Measurements from ENCODE around the gene TOPAZ1.
"Not testable (repeated sequence)": the region's sequence is repeated elsewhere in the genome, so short reads cannot be mapped to it uniquely, and the experiment has no call there.

The TOPAZ1 gene

DNA sequence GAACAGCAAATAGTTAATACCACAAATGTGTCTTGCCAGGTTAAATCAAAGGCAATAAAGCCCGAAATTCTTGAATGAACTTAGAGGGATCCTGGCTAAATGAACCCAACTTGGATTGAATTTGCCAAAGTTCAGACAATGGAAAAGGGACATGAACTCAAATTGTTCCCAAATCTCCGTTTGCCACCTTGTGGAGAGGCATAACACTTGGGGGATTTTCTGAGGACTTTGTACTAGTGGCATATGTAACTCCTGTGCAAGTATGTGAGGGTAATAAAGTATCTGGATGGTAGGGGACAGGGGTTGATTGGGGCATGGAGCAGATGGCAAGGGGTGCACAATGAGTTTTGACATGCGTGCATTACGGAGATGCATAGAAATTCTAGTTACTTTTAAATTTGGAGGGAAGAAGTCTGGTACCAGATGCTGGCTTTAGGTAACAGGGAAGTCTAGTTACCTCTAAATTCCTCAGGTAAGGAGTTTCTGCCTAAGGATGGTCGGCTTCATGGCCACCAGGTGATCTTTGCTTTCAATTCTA is 95.6 kb downstream of the TOPAZ1 start:
- DNase-seq (ENCODE audit: insufficient read length), result no peak

GRCh38 chr3:44338010-44338827 is 96.5 kb downstream of the TOPAZ1 start, which contains the start of gene TCAIM:
TSS of gene TCAIM (plus strand) at chr3:44338766. CDS start at chr3:44354783, 16,017 bp downstream.
- TF ChIP-seq POLR2A (IDR thresholded peaks at IDR 0.05; ENCODE audit: low read depth, low read length), result peak; percentile 91
- TF ChIP-seq POLR2AphosphoS5 (IDR thresholded peaks at IDR 0.05; ENCODE audit: low read depth, low read length), result peak; percentile 92
- TF ChIP-seq TAF1 (IDR thresholded peaks at IDR 0.05; ENCODE audit: borderline replicate concordance, low read depth, low read length), result peak; percentile 73
- DNase-seq (ENCODE audit: insufficient read length) (peak; percentile 93), FAIRE-seq (peak; percentile 99)

More for the DNA sequence above, 95.6 kb downstream of the TOPAZ1 start:
- TF ChIP-seq POLR2A (IDR thresholded peaks at IDR 0.05; ENCODE audit: low read depth, low read length) (no peak), POLR2AphosphoS5 (IDR thresholded peaks at IDR 0.05; ENCODE audit: low read depth, low read length) (no peak), TAF1 (IDR thresholded peaks at IDR 0.05; ENCODE audit: borderline replicate concordance, low read depth, low read length) (no peak)
- FAIRE-seq, result no peak

GRCh38 chr3:44338828-44339127 is 97.1 kb downstream of the TOPAZ1 start:
- no peak for TF ChIP-seq POLR2A (IDR thresholded peaks at IDR 0.05; ENCODE audit: low read depth, low read length)
- no peak for TF ChIP-seq TAF1 (IDR thresholded peaks at IDR 0.05; ENCODE audit: borderline replicate concordance, low read depth, low read length)
- DNase-seq (ENCODE audit: insufficient read length) (no peak), FAIRE-seq (no peak)

DNA sequence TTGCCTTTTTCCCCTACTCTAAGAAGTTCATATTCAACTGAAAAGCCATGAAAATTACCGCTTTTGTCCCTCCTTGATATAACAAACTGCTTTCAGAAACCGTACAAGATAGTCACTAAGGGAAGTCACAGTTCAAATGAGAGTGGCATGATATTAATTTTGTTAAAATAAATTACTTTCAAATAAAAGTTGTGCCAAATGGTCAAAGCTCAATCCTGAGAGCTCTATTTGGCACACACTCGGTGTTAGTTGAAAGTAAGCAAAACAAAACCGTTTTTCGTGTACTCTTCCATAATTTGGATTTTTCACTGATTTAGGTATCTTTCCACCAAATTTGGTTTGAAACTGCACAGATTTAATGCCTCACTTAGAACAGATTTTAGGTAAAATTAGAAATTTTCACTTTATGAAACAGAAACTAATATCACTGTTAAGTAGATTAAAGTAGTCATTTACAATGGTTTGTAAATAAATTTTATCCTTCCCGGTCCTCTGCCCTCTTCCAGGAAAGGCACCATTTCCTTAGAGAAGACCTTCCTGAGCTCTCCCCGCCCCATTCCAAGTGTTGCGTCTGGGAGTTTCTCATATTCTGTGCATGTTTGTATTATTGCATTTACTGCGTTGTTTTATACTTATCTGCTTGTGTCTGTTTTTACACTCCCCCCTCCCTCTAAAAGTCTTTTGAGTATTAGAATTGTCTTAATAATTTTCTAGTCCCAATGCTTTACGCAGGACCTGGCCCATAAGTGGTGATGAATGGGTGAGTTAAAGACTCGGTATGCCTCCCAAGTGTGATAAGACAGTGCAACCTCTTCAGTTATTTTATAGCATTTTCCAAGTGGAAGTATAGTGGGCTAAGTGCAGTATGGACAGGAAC is 97.7 kb downstream of the TOPAZ1 start:
- TF ChIP-seq TAF1 (IDR thresholded peaks at IDR 0.05; ENCODE audit: borderline replicate concordance, low read depth, low read length) (no peak), POLR2AphosphoS5 (IDR thresholded peaks at IDR 0.05; ENCODE audit: low read depth, low read length) (no peak), POLR2A (IDR thresholded peaks at IDR 0.05; ENCODE audit: low read depth, low read length) (no peak)
- DNase-seq (ENCODE audit: insufficient read length) (no peak), FAIRE-seq (no peak)

DNA sequence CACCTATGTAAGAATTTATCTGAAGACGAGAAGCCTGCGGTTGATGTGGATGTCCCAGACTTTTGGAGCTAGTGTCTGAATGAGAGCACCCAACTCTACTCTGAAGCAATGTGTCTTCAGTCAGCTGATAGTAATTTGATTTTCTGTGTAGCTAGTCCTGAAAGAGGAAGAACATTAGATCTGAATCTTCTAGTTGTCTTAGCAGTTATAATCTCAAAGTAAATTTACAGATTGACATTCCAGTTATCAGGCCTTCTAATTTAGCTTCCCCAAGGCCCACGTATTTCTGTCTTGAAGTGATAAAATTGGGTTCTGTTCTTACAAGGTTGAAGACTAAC is 98.3 kb downstream of the TOPAZ1 start:
- no peak for DNase-seq (ENCODE audit: insufficient read length)
- TF ChIP-seq POLR2AphosphoS5 (IDR thresholded peaks at IDR 0.05; ENCODE audit: low read depth, low read length), result no peak
- TF ChIP-seq POLR2A (IDR thresholded peaks at IDR 0.05; ENCODE audit: low read depth, low read length), result no peak
- TF ChIP-seq TAF1 (IDR thresholded peaks at IDR 0.05; ENCODE audit: borderline replicate concordance, low read depth, low read length), result no peak
- FAIRE-seq, result peak; percentile 30

GRCh38 chr3:44342176-44342790 is 100.6 kb downstream of the TOPAZ1 start:
- FAIRE-seq (no peak), DNase-seq (ENCODE audit: insufficient read length) (no peak)
- no peak for TF ChIP-seq TAF1 (IDR thresholded peaks at IDR 0.05; ENCODE audit: borderline replicate concordance, low read depth, low read length)
- TF ChIP-seq POLR2AphosphoS5 (IDR thresholded peaks at IDR 0.05; ENCODE audit: low read depth, low read length), result no peak
- TF ChIP-seq POLR2A (IDR thresholded peaks at IDR 0.05; ENCODE audit: low read depth, low read length), result no peak

- no peak for TF ChIP-seq TAF1 (IDR thresholded peaks at IDR 0.05; ENCODE audit: borderline replicate concordance, low read depth, low read length)
- no peak for TF ChIP-seq POLR2A (IDR thresholded peaks at IDR 0.05; ENCODE audit: low read depth, low read length)
- TF ChIP-seq POLR2AphosphoS5 (IDR thresholded peaks at IDR 0.05; ENCODE audit: low read depth, low read length), result no peak
- FAIRE-seq, result no peak
- no peak for DNase-seq (ENCODE audit: insufficient read length)
Measured at GRCh38 chr3:44343421-44343820, 101.7 kb downstream of the TOPAZ1 start.

DNA sequence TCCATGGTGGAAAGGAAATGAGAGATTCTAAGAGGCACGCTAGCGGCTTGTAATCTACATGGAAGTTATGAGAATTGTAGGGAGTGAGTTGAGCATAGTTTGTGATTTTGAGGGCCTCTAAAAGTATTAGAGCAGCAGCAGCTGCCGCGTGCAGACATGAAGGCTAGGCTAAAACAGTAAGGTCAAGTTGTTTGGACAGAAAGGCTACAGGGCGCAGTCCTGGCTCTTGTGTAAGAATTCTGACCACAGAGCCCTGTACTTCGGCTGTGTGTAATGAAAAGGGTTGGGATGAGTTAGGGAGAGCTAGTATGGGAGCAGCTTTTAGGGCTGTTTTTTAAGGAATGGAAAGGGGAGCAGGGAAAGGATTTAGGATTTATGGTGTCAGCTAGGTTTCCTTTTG is 104.9 kb downstream of the TOPAZ1 start:
- DNase-seq (ENCODE audit: insufficient read length); FAIRE-seq: not testable (repeated sequence)

GRCh38 chr3:44348993-44349392 is 107.3 kb downstream of the TOPAZ1 start:
- TF ChIP-seq POLR2AphosphoS5 (IDR thresholded peaks at IDR 0.05; ENCODE audit: low read depth, low read length), result no peak
- no peak for TF ChIP-seq POLR2A (IDR thresholded peaks at IDR 0.05; ENCODE audit: low read depth, low read length)
- no peak for TF ChIP-seq TAF1 (IDR thresholded peaks at IDR 0.05; ENCODE audit: borderline replicate concordance, low read depth, low read length)

DNA sequence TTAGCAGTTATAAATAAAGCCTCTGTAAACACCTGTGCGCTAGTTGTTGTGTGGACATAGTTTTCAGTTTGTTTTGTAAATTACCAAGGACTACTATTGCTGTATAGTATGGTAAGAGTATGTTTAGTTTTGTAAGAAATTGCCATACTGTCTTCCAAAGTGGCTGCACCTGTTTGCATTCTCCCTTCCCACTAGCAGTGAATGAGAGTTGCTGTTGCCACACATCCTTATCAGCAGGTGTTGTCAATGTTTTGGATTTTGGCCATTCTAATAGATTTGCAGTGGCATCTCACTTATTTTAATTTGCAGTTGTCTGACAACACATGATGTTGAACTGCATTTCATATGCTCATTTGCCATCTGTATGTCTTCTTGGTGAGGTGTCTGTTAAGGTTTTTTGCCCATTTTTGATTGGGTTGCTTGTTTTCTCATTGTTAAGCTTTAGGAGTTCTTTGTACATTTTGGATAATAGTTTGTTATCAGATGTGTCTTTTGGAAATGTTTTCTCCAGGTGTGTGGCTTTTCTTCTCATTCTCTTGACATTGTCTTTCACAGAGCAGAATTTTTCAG is 111.8 kb downstream of the TOPAZ1 start:
- DNase-seq (ENCODE audit: insufficient read length) (no peak), FAIRE-seq (no peak)
- no peak for TF ChIP-seq POLR2A (IDR thresholded peaks at IDR 0.05; ENCODE audit: low read depth, low read length)
- TF ChIP-seq TAF1 (IDR thresholded peaks at IDR 0.05; ENCODE audit: borderline replicate concordance, low read depth, low read length), result no peak
- TF ChIP-seq POLR2AphosphoS5 (IDR thresholded peaks at IDR 0.05; ENCODE audit: low read depth, low read length), result no peak

More at GRCh38 chr3:44348993-44349392, 107.3 kb downstream of the TOPAZ1 start:
- DNase-seq (ENCODE audit: insufficient read length) (no peak), FAIRE-seq (no peak)

DNA sequence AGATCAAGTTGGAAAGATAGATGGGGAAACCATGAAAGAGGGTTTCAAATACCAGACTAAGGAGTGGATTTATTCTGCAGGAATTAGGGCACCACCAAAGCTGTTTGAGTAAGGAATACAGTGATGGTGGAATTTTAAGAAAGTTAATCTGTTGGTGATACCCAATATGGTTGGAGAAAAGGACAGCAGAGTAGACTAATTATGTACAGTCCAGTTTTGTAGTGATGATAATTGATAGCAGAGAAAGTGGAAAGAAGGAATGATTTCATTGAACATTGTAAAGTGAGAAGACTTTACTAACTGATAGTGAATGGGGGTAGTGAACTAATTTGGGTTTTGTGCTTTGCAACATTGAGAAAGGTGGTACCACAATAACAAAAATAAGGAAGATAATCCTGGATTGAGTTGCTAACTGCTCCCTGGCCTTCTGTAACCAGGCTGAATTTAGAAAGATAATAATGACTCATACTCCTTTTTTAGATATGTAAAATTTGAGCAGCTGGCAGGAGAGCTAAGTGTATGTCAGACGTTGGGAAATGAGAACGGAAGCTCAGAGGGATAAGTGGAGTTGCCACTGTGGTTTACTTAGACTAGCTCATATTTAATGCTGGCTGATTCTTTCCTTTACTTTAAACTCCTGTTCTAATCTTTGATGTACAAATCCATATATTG is 113.8 kb downstream of the TOPAZ1 start:
- no peak for DNase-seq (ENCODE audit: insufficient read length)
- no peak for FAIRE-seq

More for the DNA sequence above, 113.8 kb downstream of the TOPAZ1 start:
- TF ChIP-seq POLR2A (IDR thresholded peaks at IDR 0.05; ENCODE audit: low read depth, low read length) (no peak), TAF1 (IDR thresholded peaks at IDR 0.05; ENCODE audit: borderline replicate concordance, low read depth, low read length) (no peak), POLR2AphosphoS5 (IDR thresholded peaks at IDR 0.05; ENCODE audit: low read depth, low read length) (no peak)
